WTC11 (cell line): ENCODE results near the gene ZMYND8. TPM values are rescaled to one million over a fixed set of nuclear protein-coding genes. Genes with fewer than 3 reads are reported as not detected.

Experiments used
- ATAC-seq: fragments of 200-7000 bp; cut with Tn5 transposase; 2 replicates; pipeline ENCODE4 v1.10.0; 2021; ENCODE audit warnings: mild to moderate bottlenecking, moderate library complexity
- CTCF ChIA-PET: fragments of 300-600 bp; sonication (Branson Sonifier 250); formaldehyde crosslinking; loops from one replicate; lab custom pipeline; 2021; ENCODE audit warnings: antibody characterized with exemption; lab: Charles Lee
- POLR2A ChIA-PET: fragments of 350-600 bp; sonication (Branson Sonifier 250); formaldehyde crosslinking; loops from one replicate; lab custom pipeline; 2021; ENCODE audit warnings: antibody characterized with exemption; lab: Charles Lee
- DNase-seq: peaks from one replicate; pipeline ENCODE4 v3.0.0; 2021; ENCODE audit warnings: low spot score
- H3K27ac Mint-ChIP-seq: 2 replicates; pipeline ENCODE4 v1.8.0; 2021; ENCODE audit warnings: mixed read lengths
- H3K27me3 Mint-ChIP-seq: 2 replicates; pipeline ENCODE4 v1.8.0; 2021; ENCODE audit warnings: low read depth, mild to moderate bottlenecking, moderate library complexity, mixed read lengths
- H3K36me3 Mint-ChIP-seq: 2 replicates; pipeline ENCODE4 v1.8.0; 2021; ENCODE audit warnings: mixed read lengths
- H3K4me1 Mint-ChIP-seq: 2 replicates; pipeline ENCODE4 v1.8.0; 2022; ENCODE audit warnings: mixed read lengths
- H3K4me3 Mint-ChIP-seq: 2 replicates; pipeline ENCODE4 v1.8.0; 2021; ENCODE audit warnings: mild to moderate bottlenecking, moderate library complexity, mixed read lengths
- H3K9me3 Mint-ChIP-seq: 2 replicates; pipeline ENCODE4 v1.8.0; 2021; ENCODE audit warnings: mixed read lengths
- ATF2 ChIP-seq: sonication (generic); formaldehyde crosslinking; IDR thresholded peaks from 2 replicates; pipeline ENCODE4 v1.8.1; 2022; ENCODE audit warnings: low read depth, missing genetic modification reagents, borderline replicate concordance
- CDX4 ChIP-seq: fragments of 250-450 bp; sonication (Bioruptor Pico); IDR thresholded peaks from 2 replicates; pipeline ENCODE4 v1.9.0; 2021; ENCODE audit warnings: moderate library complexity, mild to moderate bottlenecking, inconsistent platforms, borderline replicate concordance
- E2F5 ChIP-seq: sonication (generic); formaldehyde crosslinking; IDR thresholded peaks from 2 replicates; pipeline ENCODE4 v1.8.1; 2022; ENCODE audit warnings: mild to moderate bottlenecking, moderate library complexity, missing genetic modification reagents
- ETV6 ChIP-seq: sonication (generic); formaldehyde crosslinking; IDR thresholded peaks from 2 replicates; pipeline ENCODE4 v1.8.1; 2022; ENCODE audit warnings: mild to moderate bottlenecking, missing genetic modification reagents
- FOXJ3 ChIP-seq: sonication (generic); formaldehyde crosslinking; IDR thresholded peaks from 2 replicates; pipeline ENCODE4 v1.9.0; 2021; ENCODE audit warnings: missing genetic modification reagents, mild to moderate bottlenecking, borderline replicate concordance
- FOXK1 ChIP-seq: sonication (generic); formaldehyde crosslinking; IDR thresholded peaks from 2 replicates; pipeline ENCODE4 v1.8.0; 2022; ENCODE audit warnings: mild to moderate bottlenecking, moderate library complexity, missing genetic modification reagents
- FOXP4 ChIP-seq: sonication (generic); formaldehyde crosslinking; IDR thresholded peaks from 2 replicates; pipeline ENCODE4 v1.8.0; 2022; ENCODE audit warnings: mild to moderate bottlenecking, missing genetic modification reagents
- GABPB1 ChIP-seq: sonication (generic); formaldehyde crosslinking; IDR thresholded peaks from 2 replicates; pipeline ENCODE4 v1.8.1; 2023; ENCODE audit warnings: mild to moderate bottlenecking, missing genetic modification reagents
- GRHL2 ChIP-seq: fragments of 250-450 bp; sonication (Bioruptor Pico); IDR thresholded peaks from 2 replicates; pipeline ENCODE4 v1.8.0; 2022; ENCODE audit warnings: mild to moderate bottlenecking, moderate library complexity; ENCODE audit not compliant: insufficient replicate concordance, severe bottlenecking
- HMGA2 ChIP-seq: fragments of 250-450 bp; sonication (Bioruptor Pico); IDR thresholded peaks from 2 replicates; pipeline ENCODE4 v1.4.0; 2021; ENCODE audit warnings: mild to moderate bottlenecking, moderate library complexity
- MYBL2 ChIP-seq: sonication (generic); formaldehyde crosslinking; IDR thresholded peaks from 2 replicates; pipeline ENCODE4 v1.8.1; 2023; ENCODE audit warnings: mild to moderate bottlenecking, moderate library complexity, missing genetic modification reagents
- NFE2L1 ChIP-seq: sonication (generic); formaldehyde crosslinking; IDR thresholded peaks from 2 replicates; pipeline ENCODE4 v1.8.1; 2023; ENCODE audit warnings: missing genetic modification reagents
- NR3C1 ChIP-seq: sonication (generic); formaldehyde crosslinking; conservative IDR thresholded peaks from 2 replicates; pipeline ENCODE4 v1.8.1; 2023; ENCODE audit warnings: low read depth, mild to moderate bottlenecking, missing genetic modification reagents
- SP1 ChIP-seq: sonication (generic); formaldehyde crosslinking; conservative IDR thresholded peaks from 2 replicates; pipeline ENCODE4 v1.8.1; 2022; ENCODE audit warnings: missing genetic modification reagents
- TEAD1 ChIP-seq: sonication (generic); formaldehyde crosslinking; IDR thresholded peaks from 2 replicates; pipeline ENCODE4 v1.8.0; 2022; ENCODE audit warnings: mild to moderate bottlenecking, missing genetic modification reagents
- TEAD4 ChIP-seq: sonication (generic); formaldehyde crosslinking; IDR thresholded peaks from 2 replicates; pipeline ENCODE4 v1.8.0; 2022; ENCODE audit warnings: mild to moderate bottlenecking, missing genetic modification reagents
- TP53 ChIP-seq: sonication (generic); formaldehyde crosslinking; IDR thresholded peaks from 2 replicates; pipeline ENCODE4 v1.8.1; 2023; ENCODE audit warnings: mild to moderate bottlenecking, missing genetic modification reagents
- ZBTB21 ChIP-seq: sonication (generic); formaldehyde crosslinking; IDR thresholded peaks from 2 replicates; pipeline ENCODE4 v1.8.1; 2023; ENCODE audit warnings: mild to moderate bottlenecking, missing genetic modification reagents, borderline replicate concordance
- ZNF281 ChIP-seq: sonication (generic); formaldehyde crosslinking; IDR thresholded peaks from 2 replicates; pipeline ENCODE4 v1.8.0; 2023; ENCODE audit warnings: mild to moderate bottlenecking, missing genetic modification reagents
- ZNF423 ChIP-seq: fragments of 250-450 bp; sonication (Bioruptor Pico); IDR thresholded peaks from 2 replicates; pipeline ENCODE4 v2.1.2; 2022; ENCODE audit warnings: mild to moderate bottlenecking, moderate library complexity
- ZNF532 ChIP-seq: fragments of 250-450 bp; sonication (Bioruptor Pico); IDR thresholded peaks from 2 replicates; pipeline ENCODE4 v1.9.0; 2021; ENCODE audit warnings: mild to moderate bottlenecking, borderline replicate concordance
- total RNA-seq: library from RNA; stranded (reverse); gene quantifications from 3 replicates; pipeline ENCODE4 v1.2.3, GENCODE V29; 2021

Gene ZMYND8
- total RNA-seq, 1 experiment from 2014 or later = 114 TPM

GRCh38 chr20:47319517-47320252, 36.8 kb downstream of the ZMYND8 start:
- Mint-ChIP-seq H3K4me3 (peak overlapping the region; percentile 59), H3K27me3 (no peaks in the 10 kb centered on the region), H3K4me1 (peaks cover 95% of the 10 kb centered on the region), H3K36me3 (peaks cover 3% of the 10 kb centered on the region; the same call in 1 of the 2 replicates), H3K9me3 (no peaks in the 10 kb centered on the region), H3K27ac (peak overlapping the region; percentile 100)
- peak; percentile 46 for ATAC-seq
- POLR2A ChIA-PET = interaction anchor here (0.7 to 8.2 kb wide), 8 partner anchors 9 to 51 kb away, joined by 3 to 140 read pairs (median 4); partner anchors contain the start of gene ZMYND8
- TF ChIP-seq ZBTB21 (CRISPR knock-in tag) (no peak), TP53 (CRISPR knock-in tag) (0 out of 2 replicates have a peak, but pooled peaks have one; percentile 56), ATF2 (no peak), MYBL2 (0 out of 2 replicates have a peak, but pooled peaks have one; percentile 18), TEAD4 (CRISPR knock-in tag) (0 out of 2 replicates have a peak, but pooled peaks have one; percentile 72), ZNF423 (CRISPR knock-in tag) (peak; percentile 28; the same call in 1 of the 2 replicates), FOXJ3 (CRISPR knock-in tag) (0 out of 2 replicates have a peak, but pooled peaks have one; percentile 13), TEAD1 (CRISPR knock-in tag) (peak; percentile 94; the same call in 1 of the 2 replicates), GABPB1 (CRISPR knock-in tag) (no peak), ZNF532 (no peak), FOXK1 (CRISPR knock-in tag) (peak; percentile 90), HMGA2 (CRISPR knock-in tag) (no peak), NFE2L1 (CRISPR knock-in tag) (peak; percentile 69; the same call in 1 of the 2 replicates), NR3C1 (CRISPR knock-in tag) (no peak), ZNF281 (CRISPR knock-in tag) (0 out of 2 replicates have a peak, but pooled peaks have one; percentile 32), CDX4 (CRISPR knock-in tag) (no peak), E2F5 (no peak), FOXP4 (CRISPR knock-in tag) (peak; percentile 80; the same call in 1 of the 2 replicates), SP1 (peak; percentile 25; the same call in 1 of the 2 replicates), GRHL2 (CRISPR knock-in tag) (peak; percentile 31), ETV6 (CRISPR knock-in tag) (peak; percentile 87)
- DNase-seq = peak; percentile 83
- CTCF ChIA-PET = interaction anchor here (0.6 to 4.0 kb wide), 4 partner anchors 10 to 64 kb away, joined by 3 to 34 read pairs (median 4); no protein-coding TSS in a partner anchor
